GM12801 (cell line): ENCODE data around the gene SEPTIN11.

Source experiments
- TF ChIP-seq, protein P1 (sequence below): IDR thresholded peaks from one replicate; pipeline ENCODE4 v1.5.1; 2011; ENCODE audit warnings: control low read depth; ENCODE audit not compliant: insufficient read length; ENCODE audit errors: extremely low read depth

Gene SEPTIN11

DNA sequence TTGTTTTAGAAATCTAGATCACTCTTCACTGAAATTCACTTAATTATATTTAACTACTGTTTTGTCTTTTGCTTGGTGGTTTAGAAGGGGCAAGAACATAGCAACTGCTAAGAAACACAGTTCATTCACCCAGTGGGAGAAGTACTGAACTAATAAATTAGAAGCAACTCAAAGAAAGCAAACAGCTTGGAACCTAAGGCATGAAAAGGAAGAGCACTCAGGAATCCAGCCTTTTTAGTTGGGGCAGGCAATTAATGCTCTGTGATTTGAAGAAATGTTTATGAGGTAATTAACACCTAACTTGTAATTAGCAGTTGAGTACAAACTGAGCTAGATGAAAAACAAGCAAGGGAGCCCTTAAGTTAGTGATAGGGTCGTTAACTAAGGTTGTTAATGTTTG lies 22.8 kb downstream of the SEPTIN11 start:
- TF ChIP-seq, protein P1, sequence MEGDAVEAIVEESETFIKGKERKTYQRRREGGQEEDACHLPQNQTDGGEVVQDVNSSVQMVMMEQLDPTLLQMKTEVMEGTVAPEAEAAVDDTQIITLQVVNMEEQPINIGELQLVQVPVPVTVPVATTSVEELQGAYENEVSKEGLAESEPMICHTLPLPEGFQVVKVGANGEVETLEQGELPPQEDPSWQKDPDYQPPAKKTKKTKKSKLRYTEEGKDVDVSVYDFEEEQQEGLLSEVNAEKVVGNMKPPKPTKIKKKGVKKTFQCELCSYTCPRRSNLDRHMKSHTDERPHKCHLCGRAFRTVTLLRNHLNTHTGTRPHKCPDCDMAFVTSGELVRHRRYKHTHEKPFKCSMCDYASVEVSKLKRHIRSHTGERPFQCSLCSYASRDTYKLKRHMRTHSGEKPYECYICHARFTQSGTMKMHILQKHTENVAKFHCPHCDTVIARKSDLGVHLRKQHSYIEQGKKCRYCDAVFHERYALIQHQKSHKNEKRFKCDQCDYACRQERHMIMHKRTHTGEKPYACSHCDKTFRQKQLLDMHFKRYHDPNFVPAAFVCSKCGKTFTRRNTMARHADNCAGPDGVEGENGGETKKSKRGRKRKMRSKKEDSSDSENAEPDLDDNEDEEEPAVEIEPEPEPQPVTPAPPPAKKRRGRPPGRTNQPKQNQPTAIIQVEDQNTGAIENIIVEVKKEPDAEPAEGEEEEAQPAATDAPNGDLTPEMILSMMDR, result no peak

DNA sequence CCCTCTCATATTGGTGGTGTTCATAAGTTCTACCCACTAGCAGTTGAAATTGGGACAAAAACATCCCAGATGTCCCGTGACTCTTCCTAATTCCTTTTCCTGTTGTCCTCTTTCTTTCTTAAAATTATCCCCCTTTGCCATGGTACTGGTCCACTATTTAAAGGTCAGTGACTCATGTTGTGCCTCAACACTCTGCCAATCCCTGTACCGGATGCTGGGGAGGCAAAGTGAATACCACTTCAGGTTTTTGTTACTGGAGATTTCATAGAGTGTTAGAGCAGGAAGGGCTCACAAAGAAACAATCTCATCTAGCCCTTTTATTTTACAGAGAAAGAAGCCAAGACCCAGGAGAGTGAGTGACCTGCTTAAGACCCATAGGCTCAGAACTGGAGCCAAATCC lies 24.6 kb downstream of the SEPTIN11 start:
- TF ChIP-seq, protein P1, result no peak

DNA sequence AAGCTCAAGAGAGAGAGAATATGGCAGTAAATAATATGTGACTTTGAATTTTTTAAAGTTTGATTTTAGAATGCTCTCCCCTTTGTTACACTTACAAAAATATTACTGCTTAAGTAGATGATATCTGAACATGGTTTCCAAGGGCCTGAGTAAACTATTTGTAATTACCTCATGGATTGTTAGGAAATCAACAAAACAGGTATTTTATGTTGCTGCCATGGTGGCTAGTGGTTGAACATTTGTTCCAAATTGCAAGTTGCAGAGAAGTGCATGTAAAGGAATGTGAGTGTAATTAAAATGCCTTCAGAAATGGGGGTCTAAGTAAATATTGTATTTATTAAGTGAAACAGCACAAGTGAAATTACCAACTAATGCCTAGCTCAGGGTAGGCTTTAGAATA lies 27.6 kb downstream of the SEPTIN11 start:
- TF ChIP-seq, protein P1, result no peak

DNA sequence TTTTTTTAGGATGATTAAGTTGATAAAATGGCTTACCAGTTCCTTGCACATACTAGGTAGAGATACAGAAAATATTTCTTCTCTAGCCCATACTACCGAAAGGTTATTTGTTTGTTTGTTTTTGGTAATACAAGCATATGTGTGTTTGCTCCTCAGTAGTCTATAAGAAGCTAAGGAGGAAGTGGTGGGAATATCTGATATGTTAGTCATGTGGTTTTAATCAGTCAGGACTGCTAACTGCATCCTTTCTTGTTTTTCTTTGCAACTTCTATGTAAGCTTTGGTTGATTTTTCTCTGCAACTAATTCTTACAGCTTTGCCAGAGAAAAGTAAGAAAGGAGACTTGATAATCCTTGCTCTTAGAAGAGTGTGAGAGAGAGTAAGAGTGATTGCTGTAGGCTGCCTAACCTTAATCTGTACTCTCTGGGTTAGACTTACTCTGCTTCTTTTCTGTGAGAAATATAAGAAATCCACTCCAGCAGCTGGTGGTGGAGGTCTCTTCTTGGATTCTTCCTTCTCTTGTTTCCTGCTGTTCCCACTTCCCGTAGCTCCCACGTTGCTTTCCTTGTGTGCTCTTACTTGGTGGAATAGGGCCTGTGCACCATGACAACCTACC lies 28.3 kb downstream of the SEPTIN11 start:
- TF ChIP-seq, protein P1, result no peak

DNA sequence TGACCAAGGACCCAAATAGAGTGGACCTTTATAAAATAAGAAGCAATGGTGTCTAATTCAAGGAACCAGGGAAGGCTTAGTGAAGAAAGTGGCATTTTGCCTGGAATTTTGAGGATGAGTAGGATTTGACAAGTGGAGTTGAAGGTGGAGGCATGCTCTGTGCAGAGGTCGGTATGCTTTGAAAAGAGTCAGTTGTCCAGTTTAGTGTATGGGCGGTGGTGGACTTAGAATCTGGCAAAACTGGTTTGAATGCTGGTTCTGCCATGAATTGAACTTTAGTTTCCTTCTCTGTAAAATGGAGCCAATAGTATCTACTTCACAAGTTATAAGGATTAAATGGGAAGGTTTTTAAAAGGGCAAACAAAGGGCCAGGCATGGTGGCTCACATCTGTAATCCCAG lies 29.7 kb downstream of the SEPTIN11 start:
- TF ChIP-seq, protein P1, result no peak

DNA sequence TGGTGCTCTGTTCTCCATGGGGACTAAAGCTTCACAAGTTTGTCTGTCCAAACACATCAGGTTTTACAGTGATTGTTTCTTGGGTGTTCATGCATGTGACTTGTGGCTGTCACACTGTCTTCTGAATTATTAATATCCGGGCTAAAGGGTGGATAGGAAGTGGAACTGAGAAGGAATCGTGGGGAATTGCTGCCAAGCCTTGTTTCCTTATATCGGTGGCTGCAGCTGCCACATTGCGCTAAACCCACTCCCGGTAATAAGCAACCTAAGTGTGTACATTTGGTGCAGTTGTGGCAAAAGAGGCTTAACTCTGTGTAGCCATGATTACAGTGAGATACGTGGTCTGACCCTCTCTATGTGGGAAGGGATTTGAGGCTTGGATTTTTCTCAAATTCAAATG lies 30.7 kb downstream of the SEPTIN11 start:
- TF ChIP-seq, protein P1, result no peak

DNA sequence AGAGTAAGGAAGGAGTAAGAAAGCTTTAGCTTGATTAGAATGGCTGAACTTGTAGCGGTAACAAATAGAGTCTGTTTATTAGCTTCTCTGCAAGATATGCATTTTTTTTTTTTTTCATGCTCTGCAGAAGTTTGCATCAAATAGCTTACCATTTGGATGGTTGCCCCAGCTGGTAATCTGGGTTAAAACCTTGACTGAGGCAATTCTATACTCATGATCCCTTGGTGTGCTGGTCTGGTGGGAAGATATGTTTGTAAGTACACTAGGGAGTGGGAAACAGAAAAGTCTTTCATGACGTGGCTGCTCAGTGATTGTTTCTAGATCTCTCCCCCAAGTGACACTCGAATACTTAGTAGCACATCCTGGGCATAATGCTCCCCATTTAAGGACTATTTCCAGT lies 32.1 kb downstream of the SEPTIN11 start:
- TF ChIP-seq, protein P1, result no peak
